Mesendoderm (in vitro differentiated cells): ENCODE results near the gene CSPG4.
"Not testable (repeated sequence)": the region's sequence is repeated elsewhere in the genome, so short reads cannot be mapped to it uniquely, and the experiment has no call there.

Experiments used
- DNase-seq: peaks from one replicate; pipeline ENCODE4 v3.0.0; 2013
- H2AK5ac ChIP-seq: 2 replicates; pipeline ENCODE4 v1.6.1; 2013; ENCODE audit warnings: low read length, inconsistent platforms
- H2BK120ac ChIP-seq: 2 replicates; pipeline ENCODE4 v1.6.1; 2013; ENCODE audit warnings: low read depth, mild to moderate bottlenecking, low read length, moderate library complexity, mixed read lengths
- H2BK15ac ChIP-seq: replicated peaks from 2 replicates; pipeline ENCODE4 v1.6.1; 2013; ENCODE audit warnings: low read depth, mild to moderate bottlenecking, moderate library complexity
- H2BK5ac ChIP-seq: 2 replicates; pipeline ENCODE4 v1.6.1; 2013; ENCODE audit warnings: low read length, inconsistent platforms
- H3K18ac ChIP-seq: 2 replicates; pipeline ENCODE4 v1.6.1; 2013; ENCODE audit warnings: mild to moderate bottlenecking, low read length, mixed read lengths
- H3K23ac ChIP-seq: one replicate; pipeline ENCODE4 v1.6.1; 2013; ENCODE audit warnings: low read length
- H3K27ac ChIP-seq: 2 replicates; pipeline ENCODE4 v1.5.1; 2013; ENCODE audit warnings: low read depth, mild to moderate bottlenecking, inconsistent platforms, low read length, moderate library complexity
- H3K27me3 ChIP-seq: 2 replicates; pipeline ENCODE4 v1.6.1; 2013; ENCODE audit warnings: low read length, control low read depth, mild to moderate bottlenecking, inconsistent platforms; ENCODE audit not compliant: insufficient read depth, poor library complexity
- H3K36me3 ChIP-seq: 2 replicates; pipeline ENCODE4 v1.6.1; 2013; ENCODE audit warnings: low read length, inconsistent platforms; ENCODE audit not compliant: control insufficient read depth, insufficient read depth
- H3K4ac ChIP-seq: one replicate; pipeline ENCODE4 v1.6.1; 2013; ENCODE audit warnings: low read depth, mild to moderate bottlenecking, low read length, moderate library complexity
- H3K4me1 ChIP-seq: 2 replicates; pipeline ENCODE4 v1.6.1; 2013; ENCODE audit warnings: low read depth, low read length, inconsistent platforms; ENCODE audit not compliant: control insufficient read depth
- H3K4me2 ChIP-seq: 2 replicates; pipeline ENCODE4 v1.6.1; 2013; ENCODE audit warnings: low read length
- H3K4me3 ChIP-seq: 2 replicates; pipeline ENCODE4 v1.5.1; 2013; ENCODE audit warnings: mild to moderate bottlenecking, low read length
- H3K56ac ChIP-seq: one replicate; pipeline ENCODE4 v1.6.1; 2013; ENCODE audit warnings: low read length
- H3K79me1 ChIP-seq: 2 replicates; pipeline ENCODE4 v1.6.1; 2013; ENCODE audit warnings: low read length, inconsistent platforms
- H3K79me2 ChIP-seq: 2 replicates; pipeline ENCODE4 v1.6.1; 2013; ENCODE audit warnings: mild to moderate bottlenecking, low read length; ENCODE audit not compliant: control insufficient read depth, insufficient read depth
- H3K9ac ChIP-seq: 2 replicates; pipeline ENCODE4 v1.6.1; 2013; ENCODE audit warnings: low read length, inconsistent platforms
- H4K5ac ChIP-seq: one replicate; pipeline ENCODE4 v1.6.1; 2013; ENCODE audit warnings: low read length
- H4K8ac ChIP-seq: one replicate; pipeline ENCODE4 v1.6.1; 2013; ENCODE audit warnings: low read depth, mild to moderate bottlenecking, control low read depth, low read length, moderate library complexity
- WGBS: extraction: QIAGEN DNeasy Blood & Tissue Kit; methylation state at CpG from one replicate; pipeline ENCODE4 v1.1.7; 2013; ENCODE audit warnings: low lambda C conversion rate, missing lambda C conversion rate; ENCODE audit not compliant: insufficient coverage; ENCODE audit errors: extremely low coverage; 5-methylcytosine and 5-hydroxymethylcytosine counted together

Gene CSPG4

GRCh38 chr15:75633922-75634321, 78.7 kb downstream of the CSPG4 start:
- not testable (repeated sequence) for H3K4me3 ChIP-seq, H3K36me3 ChIP-seq, H4K8ac ChIP-seq, H3K79me1 ChIP-seq, H3K27me3 ChIP-seq, H2BK120ac ChIP-seq, H3K4ac ChIP-seq, H3K56ac ChIP-seq, H2AK5ac ChIP-seq, H3K9ac ChIP-seq, H2BK5ac ChIP-seq, H3K27ac ChIP-seq, H2BK15ac ChIP-seq, H3K23ac ChIP-seq, H3K4me2 ChIP-seq, DNase-seq, H4K5ac ChIP-seq, H3K4me1 ChIP-seq, H3K18ac ChIP-seq
- WGBS: no CpG with 5 or more reads among the region's 7 CpGs
- H3K79me2 ChIP-seq: peaks cover 19% of the 10 kb centered on the region

- Histone ChIP-seq H3K23ac (no peak overlapping the region), H3K27me3 (no peaks in the 10 kb centered on the region), H3K79me1 (no peaks in the 10 kb centered on the region), H3K18ac (no peak overlapping the region), H3K4me2 (no peak overlapping the region), H4K5ac (no peak overlapping the region), H2BK120ac (no peak overlapping the region), H2AK5ac (no peak overlapping the region), H3K4ac (no peak overlapping the region), H3K56ac (no peak overlapping the region), H3K79me2 (peaks cover under 1% of the 10 kb centered on the region), H3K4me3 (no peak overlapping the region), H3K36me3 (no peaks in the 10 kb centered on the region), H2BK5ac (no peak overlapping the region), H3K4me1 (peaks cover 2% of the 10 kb centered on the region), H4K8ac (no peak overlapping the region), H3K9ac (no peak overlapping the region), H3K27ac (no peak overlapping the region), H2BK15ac (no peak overlapping the region)
- no peak for DNase-seq
Observed at GRCh38 chr15:75631935-75632334, 80.7 kb downstream of the CSPG4 start.

GRCh38 chr15:75625542-75626347, 86.9 kb downstream of the CSPG4 start, which contains the start of gene SNUPN:
SNUPN (minus strand) TSS chr15:75625725; CDS start chr15:75621051, 4,674 bp downstream.
- peak; percentile 98 for DNase-seq
- Histone ChIP-seq H3K27ac (peak within 1 kb of the TSS; percentile 99), H3K18ac (peak within 1 kb of the TSS; percentile 86), H4K5ac (no peak within 1 kb of the TSS), H2BK15ac (no peak within 1 kb of the TSS), H3K56ac (peak within 1 kb of the TSS; percentile 99), H3K36me3 (peaks cover under 1% of the 10 kb centered on the region), H2BK120ac (no peak within 1 kb of the TSS), H4K8ac (peak within 1 kb of the TSS; percentile 69), H3K23ac (no peak within 1 kb of the TSS), H3K9ac (peak within 1 kb of the TSS; percentile 99), H2BK5ac (peak within 1 kb of the TSS; percentile 92), H3K4ac (peak within 1 kb of the TSS; percentile 86), H3K4me1 (peaks cover 2% of the 10 kb centered on the region), H3K27me3 (no peaks in the 10 kb centered on the region), H2AK5ac (peak within 1 kb of the TSS; percentile 69), H3K79me1 (no peaks in the 10 kb centered on the region), H3K4me2 (peak within 1 kb of the TSS; percentile 82), H3K4me3 (peak within 1 kb of the TSS; percentile 93), H3K79me2 (no peaks in the 10 kb centered on the region)
- no CpG with 5 or more reads among the region's 47 CpGs for WGBS
